Natural killer cell (primary cell): ENCODE data around the gene NXN. TPM values are rescaled to one million over a fixed set of nuclear protein-coding genes. Genes with fewer than 3 reads are reported as not detected.
"Not testable (repeated sequence)": the region's sequence is repeated elsewhere in the genome, so short reads cannot be mapped to it uniquely, and the experiment has no call there.

Experiments used
- ATAC-seq, 3 donors: fragments of 150-1000 bp in 2 of 3; fragments of 200-7000 bp in 1 of 3; cut with Tn5 transposase; 1 replicate in 1 of 3; 2 replicates in 2 of 3; pipeline ENCODE4 v1.10.0; 2021; ENCODE audit warnings: mild to moderate bottlenecking in 2 of 3, moderate library complexity in 2 of 3
- DNase-seq, 2 donors: peaks; one replicate each; pipeline versions ENCODE4 v3.0.0 to v3.0.0-alpha.2; 2013 to 2021; ENCODE audit warnings: mixed read lengths in 1 of 2
- H3K27ac ChIP-seq: one replicate; pipeline ENCODE4 v1.5.1; 2013; ENCODE audit warnings: mild to moderate bottlenecking, low read length
- H3K27me3 ChIP-seq: one replicate; pipeline ENCODE4 v1.6.1; 2013; ENCODE audit warnings: low read length; ENCODE audit not compliant: control insufficient read depth, insufficient read depth
- H3K36me3 ChIP-seq: one replicate; pipeline ENCODE4 v1.6.1; 2013; ENCODE audit warnings: low read length; ENCODE audit not compliant: control insufficient read depth, insufficient read depth
- H3K4me1 ChIP-seq: one replicate; pipeline ENCODE4 v1.6.1; 2013; ENCODE audit warnings: low read length; ENCODE audit not compliant: control insufficient read depth, insufficient read depth
- H3K4me3 ChIP-seq: one replicate; pipeline ENCODE4 v1.5.1; 2013; ENCODE audit warnings: low read length
- H3K9me3 ChIP-seq: one replicate; pipeline ENCODE4 v1.6.1; 2013; ENCODE audit warnings: low read length; ENCODE audit not compliant: control insufficient read depth, insufficient read depth
- H3K27ac Mint-ChIP-seq, 2 donors: one replicate each; pipeline ENCODE4 v1.8.0; 2022; ENCODE audit warnings: mild to moderate bottlenecking in 2 of 2, mixed read lengths in 2 of 2, moderate library complexity in 1 of 2
- H3K27me3 Mint-ChIP-seq, 2 donors: one replicate each; pipeline ENCODE4 v1.8.0; 2022; ENCODE audit warnings: low read depth in 2 of 2, mixed read lengths in 2 of 2
- H3K36me3 Mint-ChIP-seq: one replicate; pipeline ENCODE4 v1.8.0; 2022; ENCODE audit warnings: mixed read lengths
- H3K4me1 Mint-ChIP-seq, 2 donors: one replicate each; pipeline ENCODE4 v1.8.0; 2022; ENCODE audit warnings: mixed read lengths in 2 of 2
- H3K4me3 Mint-ChIP-seq: one replicate; pipeline ENCODE4 v1.8.0; 2022; ENCODE audit warnings: mild to moderate bottlenecking, moderate library complexity, mixed read lengths
- H3K9me3 Mint-ChIP-seq, 2 donors: one replicate each; pipeline ENCODE4 v1.8.0; 2022; ENCODE audit warnings: mixed read lengths in 2 of 2
- CTCF ChIP-seq: fragments of 200-600 bp; IDR thresholded peaks from one replicate; pipeline ENCODE4 v1.8.0; 2022; ENCODE audit warnings: antibody characterized with exemption
- WGBS: methylation state at CpG from one replicate; pipeline ENCODE4 v1.1.7; 2013; ENCODE audit warnings: missing lambda C conversion rate; ENCODE audit not compliant: insufficient coverage; 5-methylcytosine and 5-hydroxymethylcytosine counted together
- intact Hi-C: fragments of 100-400 bp; cut with micrococcal nuclease; formaldehyde crosslinking; loops from one replicate; pipeline ENCODE4 v1.14.2; 2022
- total RNA-seq, 4 donors: library from RNA; stranded (reverse); fragments of 120-200 nt in 1 of 4; gene quantifications; one replicate each; pipeline versions ENCODE4 v1.2.3 to v1.2.4, GENCODE V29; 2013 to 2022

NXN gene
- total RNA-seq, 3 donors from 2014 or later (not counting 1 experiment from before 2014, with no cell fraction given) = 0.14 to 0.55 TPM; not detected in 1

- Histone ChIP-seq H3K27ac (peak overlapping the region; percentile 4), H3K27me3 (no peaks in the 10 kb centered on the region), H3K4me3 (peak overlapping the region; percentile 58), H3K36me3 (peaks cover 8% of the 10 kb centered on the region), H3K4me1 (peaks cover 19% of the 10 kb centered on the region), H3K9me3 (no peaks in the 10 kb centered on the region)
- Mint-ChIP-seq H3K4me1 (peaks cover 23 to 42% of the 10 kb centered on the region in 2 donors), H3K27me3 (no peaks in the 10 kb centered on the region), H3K9me3 (no peaks in the 10 kb centered on the region), H3K27ac (peak overlapping the region; percentile 84 to 89), H3K36me3 (no peaks in the 10 kb centered on the region), H3K4me3 (peak overlapping the region; percentile 94)
- DNase-seq (peak in 1 of 2 donors; percentile 71), ATAC-seq (peak; percentile 30 to 61 (median 42))
- WGBS = 3% methylated on average over 49 of the region's 49 CpGs
- TF ChIP-seq CTCF = no peak
- intact Hi-C loops = loop anchor here (1.0 to 2.0 kb wide), 3 partner anchors 19 to 340 kb away; partner anchors contain the start of genes GLOD4, MRM3 and TLCD3A
Measured at GRCh38 chr17:751269-752001, 228.1 kb downstream of the NXN start.

- Histone ChIP-seq H3K4me1 (peaks cover 19% of the 10 kb centered on the region), H3K27me3 (no peaks in the 10 kb centered on the region), H3K4me3 (no peak overlapping the region), H3K36me3 (peaks cover 17% of the 10 kb centered on the region), H3K9me3 (no peaks in the 10 kb centered on the region), H3K27ac (no peak overlapping the region)
- 86% methylated on average over 8 of the region's 8 CpGs for WGBS
- Mint-ChIP-seq H3K36me3 (no peaks in the 10 kb centered on the region), H3K4me1 (peaks cover 23 to 42% of the 10 kb centered on the region in 2 donors), H3K9me3 (no peaks in the 10 kb centered on the region), H3K4me3 (peak overlapping the region; percentile 94), H3K27me3 (no peaks in the 10 kb centered on the region), H3K27ac (peak overlapping the region; percentile 7 to 84)
- DNase-seq (no peak), ATAC-seq (no peak)
- TF ChIP-seq CTCF = no peak
- intact Hi-C loops = loop anchor here (2.0 kb wide), 1 partner anchor 18 kb away; the partner anchor contains the start of gene TLCD3A
Measured at GRCh38 chr17:750431-751037, 229.0 kb downstream of the NXN start.

DNA sequence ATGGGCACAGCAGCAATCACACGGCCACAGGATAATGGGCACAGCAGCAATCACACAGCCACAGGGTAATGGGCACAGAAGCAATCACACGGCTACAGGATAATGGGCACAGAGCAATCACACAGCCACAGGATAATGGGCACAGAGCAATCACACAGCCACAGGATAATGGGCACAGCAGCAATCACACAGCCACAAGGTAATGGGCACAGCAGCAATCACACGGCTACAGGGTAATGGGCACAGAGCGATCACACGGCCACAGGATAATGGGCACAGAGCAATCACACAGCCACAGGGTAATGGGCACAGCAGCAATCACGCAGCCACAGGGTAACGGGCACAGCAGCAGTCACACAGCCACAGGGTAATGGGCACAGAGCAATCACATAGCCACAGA, 230.2 kb downstream of the NXN start:
- 91% methylated on average over 6 of the region's 7 CpGs for WGBS
- Histone ChIP-seq H3K4me1 (peaks cover 19% of the 10 kb centered on the region), H3K36me3 (peaks cover 26% of the 10 kb centered on the region)
- ATAC-seq, H3K4me3 Mint-ChIP-seq, H3K9me3 Mint-ChIP-seq, intact Hi-C loops, H3K27me3 ChIP-seq, DNase-seq, H3K4me3 ChIP-seq, H3K9me3 ChIP-seq, H3K27me3 Mint-ChIP-seq, H3K27ac ChIP-seq, H3K27ac Mint-ChIP-seq, H3K36me3 Mint-ChIP-seq: not testable (repeated sequence)
- peaks cover 23 to 42% of the 10 kb centered on the region in 2 donors for H3K4me1 Mint-ChIP-seq

Other genes starting within 250 kb of the NXN start
- 1 to 10 TPM in 2 of 3 donors, under 1 TPM in 1; 0.75 to 3.1 (median 1.8) TPM for gene TLCD3A, start 247.2 kb downstream of the NXN start, total RNA-seq
- gene GEMIN4, start 227.5 kb downstream of the NXN start, total RNA-seq = 10 to 100 TPM; 13.7 to 17.1 (median 13.7) TPM
- gene GLOD4, start 197.5 kb downstream of the NXN start, total RNA-seq = 10 to 100 TPM; 62.5 to 67.1 (median 63.5) TPM
- 10 to 100 TPM; 24.3 to 32.2 (median 31.9) TPM for gene MRM3, start 197.4 kb downstream of the NXN start, total RNA-seq
- 10 to 100 TPM in 1 of 3 donors, 1 to 10 TPM in 2; 7.8 to 11.3 (median 8.9) TPM for gene TIMM22, start 17.4 kb upstream of the NXN start, total RNA-seq
- gene ABR, start 200.2 kb upstream of the NXN start, total RNA-seq = 100 to 1,000 TPM; 155 to 215 (median 163) TPM